HEK293 (cell line): ENCODE data around the gene ITGA5.

Experiments used
- HOXA7 ChIP-seq: sonication (generic); formaldehyde crosslinking; IDR thresholded peaks from 2 replicates; pipeline ENCODE4 v1.8.1; 2022; ENCODE audit warnings: missing genetic modification reagents, borderline replicate concordance
- INSM2 ChIP-seq: fragments of 450-650 bp; formaldehyde crosslinking; IDR thresholded peaks from 2 replicates; pipeline ENCODE4 v1.5.1; 2016; ENCODE audit warnings: missing biosample characterization, missing genetic modification characterization
- KLF17 ChIP-seq: fragments of 450-650 bp; formaldehyde crosslinking; IDR thresholded peaks from 2 replicates; pipeline ENCODE4 v1.5.1; 2016; ENCODE audit warnings: missing biosample characterization, missing genetic modification characterization
- KLF8 ChIP-seq: fragments of 450-650 bp; formaldehyde crosslinking; IDR thresholded peaks from 2 replicates; pipeline ENCODE4 v1.5.1; 2016; ENCODE audit warnings: missing biosample characterization, missing genetic modification characterization
- KLF9 ChIP-seq: fragments of 450-650 bp; formaldehyde crosslinking; IDR thresholded peaks from 2 replicates; pipeline ENCODE4 v1.5.1; 2016; ENCODE audit warnings: missing biosample characterization, missing genetic modification characterization, low read depth
- PRDM10 ChIP-seq: fragments of 450-650 bp; formaldehyde crosslinking; IDR thresholded peaks from 2 replicates; pipeline ENCODE4 v1.5.1; 2016; ENCODE audit warnings: missing biosample characterization, missing genetic modification characterization
- RBAK ChIP-seq: fragments of 450-650 bp; formaldehyde crosslinking; IDR thresholded peaks from 2 replicates; pipeline ENCODE4 v1.5.1; 2016; ENCODE audit warnings: missing biosample characterization, missing genetic modification characterization
- WT1 ChIP-seq: fragments of 450-650 bp; formaldehyde crosslinking; IDR thresholded peaks from 2 replicates; pipeline ENCODE4 v1.5.1; 2016; ENCODE audit warnings: missing biosample characterization, missing genetic modification characterization
- ZBTB48 ChIP-seq: fragments of 450-650 bp; formaldehyde crosslinking; IDR thresholded peaks from 2 replicates; pipeline ENCODE4 v1.5.1; 2016; ENCODE audit warnings: missing biosample characterization, missing genetic modification characterization
- ZBTB6 ChIP-seq: fragments of 450-650 bp; formaldehyde crosslinking; IDR thresholded peaks from 2 replicates; pipeline ENCODE4 v1.5.1; 2017; ENCODE audit warnings: missing biosample characterization, missing genetic modification characterization
- ZFHX2 ChIP-seq: fragments of 450-650 bp; formaldehyde crosslinking; conservative IDR thresholded peaks from 2 replicates; pipeline ENCODE4 v1.5.1; 2016; ENCODE audit warnings: missing biosample characterization, missing genetic modification characterization
- ZFP37 ChIP-seq: fragments of 450-650 bp; formaldehyde crosslinking; IDR thresholded peaks from 2 replicates; pipeline ENCODE4 v1.5.1; 2016; ENCODE audit warnings: missing biosample characterization, missing genetic modification characterization
- ZNF121 ChIP-seq: fragments of 450-650 bp; formaldehyde crosslinking; IDR thresholded peaks from 2 replicates; pipeline ENCODE4 v1.5.1; 2016; ENCODE audit warnings: missing biosample characterization, missing genetic modification characterization
- ZNF184 ChIP-seq: fragments of 450-650 bp; IDR thresholded peaks from 2 replicates; pipeline ENCODE4 v1.5.1; 2018; ENCODE audit warnings: missing biosample characterization, mild to moderate bottlenecking, missing genetic modification characterization
- ZNF211 ChIP-seq: fragments of 450-650 bp; formaldehyde crosslinking; IDR thresholded peaks from 2 replicates; pipeline ENCODE4 v1.5.1; 2016; ENCODE audit warnings: low read depth, missing biosample characterization, missing genetic modification characterization
- ZNF324 ChIP-seq: fragments of 450-650 bp; formaldehyde crosslinking; IDR thresholded peaks from 2 replicates; pipeline ENCODE4 v1.5.1; 2016; ENCODE audit warnings: missing biosample characterization, missing genetic modification characterization
- ZNF404 ChIP-seq: fragments of 450-650 bp; formaldehyde crosslinking; IDR thresholded peaks from 2 replicates; pipeline ENCODE4 v1.5.1; 2017; ENCODE audit warnings: missing biosample characterization, missing genetic modification characterization
- ZNF416 ChIP-seq: fragments of 450-650 bp; formaldehyde crosslinking; IDR thresholded peaks from 2 replicates; pipeline ENCODE4 v1.5.1; 2016; ENCODE audit warnings: missing biosample characterization, missing genetic modification characterization
- ZNF501 ChIP-seq: fragments of 450-650 bp; formaldehyde crosslinking; IDR thresholded peaks from 2 replicates; pipeline ENCODE4 v1.5.1; 2016; ENCODE audit warnings: missing biosample characterization, missing genetic modification characterization
- ZNF521 ChIP-seq: fragments of 450-650 bp; formaldehyde crosslinking; IDR thresholded peaks from 2 replicates; pipeline ENCODE4 v1.5.1; 2017; ENCODE audit warnings: missing biosample characterization, mild to moderate bottlenecking, missing genetic modification characterization
- ZNF549 ChIP-seq: fragments of 450-650 bp; IDR thresholded peaks from 2 replicates; pipeline ENCODE4 v1.5.1; 2018; ENCODE audit warnings: missing biosample characterization, missing genetic modification characterization, mild to moderate bottlenecking, inconsistent platforms, moderate library complexity
- ZNF610 ChIP-seq: fragments of 450-650 bp; formaldehyde crosslinking; IDR thresholded peaks from 2 replicates; pipeline ENCODE4 v1.5.1; 2016; ENCODE audit warnings: missing biosample characterization, missing genetic modification characterization, borderline replicate concordance
- ZNF624 ChIP-seq: fragments of 450-650 bp; formaldehyde crosslinking; IDR thresholded peaks from 2 replicates; pipeline ENCODE4 v1.5.1; 2017; ENCODE audit warnings: missing biosample characterization, missing genetic modification characterization
- ZNF654 ChIP-seq: fragments of 450-650 bp; formaldehyde crosslinking; IDR thresholded peaks from 2 replicates; pipeline ENCODE4 v1.5.1; 2016; ENCODE audit warnings: low read depth, missing biosample characterization, missing genetic modification characterization
- ZNF660 ChIP-seq: fragments of 450-650 bp; IDR thresholded peaks from 2 replicates; pipeline ENCODE4 v1.5.1; 2018; ENCODE audit warnings: missing biosample characterization, mild to moderate bottlenecking, missing genetic modification characterization
- ZNF747 ChIP-seq: fragments of 450-650 bp; formaldehyde crosslinking; IDR thresholded peaks from 2 replicates; pipeline ENCODE4 v1.5.1; 2016; ENCODE audit warnings: missing biosample characterization, missing genetic modification characterization
- ZNF785 ChIP-seq: fragments of 450-650 bp; formaldehyde crosslinking; IDR thresholded peaks from 2 replicates; pipeline ENCODE4 v1.5.1; 2016; ENCODE audit warnings: missing biosample characterization, missing genetic modification characterization
- ZNF830 ChIP-seq: fragments of 450-650 bp; IDR thresholded peaks from 2 replicates; pipeline ENCODE4 v1.5.0; 2018; ENCODE audit warnings: missing biosample characterization, missing genetic modification characterization, low read depth, mild to moderate bottlenecking, moderate library complexity
- ZSCAN18 ChIP-seq: fragments of 450-650 bp; formaldehyde crosslinking; IDR thresholded peaks from 2 replicates; pipeline ENCODE4 v1.5.1; 2016; ENCODE audit warnings: missing biosample characterization, missing genetic modification characterization

Gene ITGA5

GRCh38 chr12:54368709-54369596 is 50.1 kb downstream of the ITGA5 start (continued):
- no peak for TF ChIP-seq ZNF324
- TF ChIP-seq KLF17 (tag by site-specific recombination), result peak; percentile 68; the same call in 1 of the 2 replicates
- no peak for TF ChIP-seq ZNF121
- no peak for TF ChIP-seq ZNF785 (tag by site-specific recombination)
- no peak for TF ChIP-seq ZNF624
- TF ChIP-seq ZNF211, result no peak
- peak; percentile 32; the same call in 1 of the 2 replicates for TF ChIP-seq ZNF501 (tag by site-specific recombination)
- peak; percentile 94 for TF ChIP-seq ZNF654 (tag by site-specific recombination)
- TF ChIP-seq ZNF184 (tag by site-specific recombination), result no peak
- TF ChIP-seq RBAK (tag by site-specific recombination), result no peak
- TF ChIP-seq ZNF404 (tag by site-specific recombination), result no peak
- no peak for TF ChIP-seq ZSCAN18 (tag by site-specific recombination)
- TF ChIP-seq ZNF830, result no peak
- peak; percentile 49; the same call in 1 of the 2 replicates for TF ChIP-seq WT1
- TF ChIP-seq ZNF549, result no peak
- no peak for TF ChIP-seq ZNF521
- no peak for TF ChIP-seq ZNF416 (tag by site-specific recombination)
- TF ChIP-seq ZBTB6 (tag by site-specific recombination), result no peak
- peak; percentile 98 for TF ChIP-seq PRDM10
- TF ChIP-seq KLF9 (tag by site-specific recombination), result 0 out of 2 replicates have a peak, but pooled peaks have one; percentile 40
- no peak for TF ChIP-seq HOXA7 (CRISPR knock-in tag)
- TF ChIP-seq ZBTB48 (tag by site-specific recombination), result no peak
- TF ChIP-seq ZFHX2 (tag by site-specific recombination), result peak; percentile 95
- no peak for TF ChIP-seq ZNF747 (tag by site-specific recombination)
- TF ChIP-seq ZNF660 (tag by site-specific recombination), result peak; percentile 73
- TF ChIP-seq KLF8 (tag by site-specific recombination), result peak; percentile 19; the same call in 1 of the 2 replicates
- TF ChIP-seq ZNF610, result peak; percentile 89
- no peak for TF ChIP-seq INSM2 (tag by site-specific recombination)
- TF ChIP-seq ZFP37 (tag by site-specific recombination), result 0 out of 2 replicates have a peak, but pooled peaks have one; percentile 10
